HG02970 (cell line): ENCODE results near the gene CDC42BPB.

Experiments
- ATAC-seq: cut with Tn5 transposase; IDR thresholded peaks from one replicate; pipeline ENCODE4 v1.9.1; 2021; ENCODE audit warnings: mild to moderate bottlenecking, moderate library complexity, moderate number of reproducible peaks; ENCODE audit not compliant: unreplicated experiment, low FRiP score

Gene CDC42BPB

GRCh38 chr14:102885737-102886447, 171.5 kb downstream of the CDC42BPB start:
- no peak for ATAC-seq

DNA sequence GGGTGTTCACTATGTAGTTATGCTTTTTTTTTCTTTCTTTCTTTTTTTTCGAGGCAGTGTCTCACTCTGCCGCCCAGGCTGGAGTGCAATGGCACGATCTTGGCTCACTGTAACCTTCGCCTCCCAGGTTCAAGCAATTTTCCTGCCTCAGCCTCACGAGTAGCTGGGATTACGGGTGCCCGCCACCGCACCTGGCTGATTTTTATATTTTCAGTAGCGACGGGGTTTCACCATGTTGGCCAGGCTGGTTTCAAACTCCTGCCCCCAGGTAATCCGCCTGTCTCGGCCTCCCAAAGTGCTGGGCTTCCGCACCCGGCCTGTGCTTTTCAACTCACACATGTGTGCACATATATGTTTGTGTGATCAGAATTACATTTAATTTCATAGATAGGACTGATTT, 173.8 kb downstream of the CDC42BPB start:
- ATAC-seq, result no peak

DNA sequence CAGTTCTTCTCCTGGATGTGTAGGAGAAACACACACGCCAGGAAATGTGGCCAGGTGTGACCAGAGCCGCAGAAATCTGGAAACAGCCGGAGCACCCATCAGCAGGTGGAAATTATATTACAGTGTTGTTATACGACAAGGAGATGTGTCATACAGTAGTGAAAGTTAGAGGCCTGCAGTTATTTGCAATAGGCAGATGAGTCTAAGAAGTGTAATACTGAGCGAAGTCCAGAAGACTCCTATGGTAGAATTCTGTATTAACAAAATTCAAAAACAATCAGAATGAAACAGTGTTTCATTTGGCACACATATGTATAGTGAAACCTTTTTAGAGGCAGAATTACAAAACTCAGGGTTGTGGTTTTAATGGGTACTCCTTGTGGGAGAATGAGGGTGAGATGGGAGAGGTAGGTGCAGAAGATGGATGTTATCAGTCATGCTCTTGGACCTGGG, 174.2 kb downstream of the CDC42BPB start:
- ATAC-seq, result no peak
